ENCODE data around the gene RMND5A. TPM values are rescaled to one million over a fixed set of nuclear protein-coding genes. Genes with fewer than 3 reads are reported as not detected.
A peak's percentile ranks its signal among the peaks of the same experiment; 100 is the strongest.
"Not testable (repeated sequence)": the region's sequence is repeated elsewhere in the genome, so short reads cannot be mapped to it uniquely, and the experiment has no call there.

The RMND5A gene, protein sequence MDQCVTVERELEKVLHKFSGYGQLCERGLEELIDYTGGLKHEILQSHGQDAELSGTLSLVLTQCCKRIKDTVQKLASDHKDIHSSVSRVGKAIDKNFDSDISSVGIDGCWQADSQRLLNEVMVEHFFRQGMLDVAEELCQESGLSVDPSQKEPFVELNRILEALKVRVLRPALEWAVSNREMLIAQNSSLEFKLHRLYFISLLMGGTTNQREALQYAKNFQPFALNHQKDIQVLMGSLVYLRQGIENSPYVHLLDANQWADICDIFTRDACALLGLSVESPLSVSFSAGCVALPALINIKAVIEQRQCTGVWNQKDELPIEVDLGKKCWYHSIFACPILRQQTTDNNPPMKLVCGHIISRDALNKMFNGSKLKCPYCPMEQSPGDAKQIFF
- 10 to 100 TPM; 56.5 to 57.3 TPM for total RNA-seq

DNA sequence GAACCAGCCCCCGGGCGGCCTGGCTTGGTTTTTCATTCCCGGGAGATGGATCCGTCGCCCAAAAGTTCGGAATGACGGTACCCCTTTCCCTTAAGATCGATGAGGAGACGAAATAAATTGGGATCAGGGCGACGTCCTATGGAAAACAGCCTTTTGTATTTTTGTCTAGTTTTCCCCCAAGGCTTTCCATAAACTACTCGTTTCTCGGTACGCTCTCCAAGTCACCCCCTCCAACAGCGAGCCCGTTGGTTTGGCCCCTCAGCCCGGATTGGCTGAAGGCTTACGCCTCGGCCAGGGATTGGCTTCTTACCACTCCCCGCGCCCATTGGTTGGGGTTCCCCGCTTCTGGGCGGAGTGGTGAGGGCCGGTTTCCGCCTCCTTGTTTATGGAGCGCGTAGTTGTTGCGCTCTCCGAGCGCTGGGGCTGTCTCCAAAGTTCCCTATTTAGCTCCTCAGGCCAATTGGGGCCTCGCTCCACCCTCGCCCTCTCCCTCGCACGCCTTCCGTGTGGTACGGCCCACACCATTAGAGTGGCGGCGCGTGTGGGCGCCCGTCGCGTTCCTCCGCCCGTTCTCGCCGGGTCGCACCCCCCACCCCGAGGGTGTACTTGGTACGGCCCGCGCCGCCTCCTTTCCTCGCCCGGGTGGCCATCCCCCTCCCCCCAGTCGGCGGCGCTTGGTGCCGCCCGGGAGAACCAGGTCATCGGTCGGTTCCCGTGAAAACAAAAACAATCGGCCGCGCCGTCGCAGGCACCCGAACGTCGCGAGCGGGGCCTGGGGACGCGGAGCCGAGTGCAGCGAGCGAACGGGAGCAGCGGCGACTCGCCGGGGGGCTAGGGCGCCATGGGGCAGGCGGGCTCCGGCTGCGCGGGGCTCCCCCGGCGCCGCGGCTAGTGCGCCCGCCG lies at the start of gene RMND5A:
Gene RMND5A (plus strand): TSS at position 655 of the 903 bp plus-strand sequence. CDS start 377 bp downstream, outside the sequence.
- peak within 1 kb of the TSS; percentile 82 for H3K4me3 Mint-ChIP-seq
- peak within 1 kb of the TSS; percentile 81 for H3K27ac Mint-ChIP-seq
- H3K9me3 Mint-ChIP-seq; POLR2A ChIA-PET; H3K27me3 Mint-ChIP-seq; H3K4me1 Mint-ChIP-seq (ENCODE audit: low read depth); CTCF ChIA-PET; intact Hi-C loops (cut with micrococcal nuclease); H3K36me3 Mint-ChIP-seq (ENCODE audit: low read depth): not testable (repeated sequence)
- peak; percentile 94 for DNase-seq
- ATAC-seq: peak; percentile 91

DNA sequence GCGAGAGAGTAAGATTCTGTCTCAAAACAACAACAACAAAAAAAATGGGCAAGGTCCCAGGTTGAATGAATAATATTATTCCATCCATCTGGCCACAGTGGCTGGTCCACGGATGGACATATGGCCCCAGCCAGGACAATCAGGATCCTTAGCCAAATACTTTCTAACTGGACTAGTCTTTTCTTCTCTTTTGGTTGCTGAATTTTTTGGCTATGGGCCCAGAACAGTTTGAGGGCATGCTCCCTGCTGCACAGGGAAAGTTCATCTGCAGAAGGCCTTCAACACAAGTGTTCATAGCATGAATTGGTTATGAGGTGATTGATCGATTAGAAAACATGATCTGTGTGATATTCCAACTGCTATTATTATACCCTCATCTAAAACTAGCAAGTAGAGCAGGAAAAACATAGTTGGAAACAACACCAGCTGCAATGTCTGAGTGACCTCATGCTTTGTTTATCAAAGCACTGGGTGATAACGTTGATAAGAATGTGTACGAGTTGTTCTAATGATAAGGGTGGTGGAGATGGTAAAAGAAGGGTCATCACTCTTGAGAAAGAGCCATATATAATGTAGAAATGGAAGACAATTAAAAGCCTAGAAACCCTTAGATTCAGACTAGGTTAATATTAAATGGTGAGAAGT lies 48.6 kb upstream of the RMND5A start:
- Mint-ChIP-seq H3K36me3 (ENCODE audit: low read depth) (peaks cover 5% of the 10 kb centered on the region), H3K27ac (no peak overlapping the region), H3K27me3 (no peaks in the 10 kb centered on the region), H3K4me3 (no peak overlapping the region), H3K4me1 (ENCODE audit: low read depth) (no peaks in the 10 kb centered on the region), H3K9me3 (no peaks in the 10 kb centered on the region)
- TF ChIP-seq, protein P1, sequence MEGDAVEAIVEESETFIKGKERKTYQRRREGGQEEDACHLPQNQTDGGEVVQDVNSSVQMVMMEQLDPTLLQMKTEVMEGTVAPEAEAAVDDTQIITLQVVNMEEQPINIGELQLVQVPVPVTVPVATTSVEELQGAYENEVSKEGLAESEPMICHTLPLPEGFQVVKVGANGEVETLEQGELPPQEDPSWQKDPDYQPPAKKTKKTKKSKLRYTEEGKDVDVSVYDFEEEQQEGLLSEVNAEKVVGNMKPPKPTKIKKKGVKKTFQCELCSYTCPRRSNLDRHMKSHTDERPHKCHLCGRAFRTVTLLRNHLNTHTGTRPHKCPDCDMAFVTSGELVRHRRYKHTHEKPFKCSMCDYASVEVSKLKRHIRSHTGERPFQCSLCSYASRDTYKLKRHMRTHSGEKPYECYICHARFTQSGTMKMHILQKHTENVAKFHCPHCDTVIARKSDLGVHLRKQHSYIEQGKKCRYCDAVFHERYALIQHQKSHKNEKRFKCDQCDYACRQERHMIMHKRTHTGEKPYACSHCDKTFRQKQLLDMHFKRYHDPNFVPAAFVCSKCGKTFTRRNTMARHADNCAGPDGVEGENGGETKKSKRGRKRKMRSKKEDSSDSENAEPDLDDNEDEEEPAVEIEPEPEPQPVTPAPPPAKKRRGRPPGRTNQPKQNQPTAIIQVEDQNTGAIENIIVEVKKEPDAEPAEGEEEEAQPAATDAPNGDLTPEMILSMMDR (IDR thresholded peaks at IDR 0.05): no peak
- ATAC-seq: no peak
- no peak for DNase-seq
- ChIA-PET POLR2A (no interaction called here), CTCF (no interaction called here)
- intact Hi-C loops (cut with micrococcal nuclease): no loop called here

DNA sequence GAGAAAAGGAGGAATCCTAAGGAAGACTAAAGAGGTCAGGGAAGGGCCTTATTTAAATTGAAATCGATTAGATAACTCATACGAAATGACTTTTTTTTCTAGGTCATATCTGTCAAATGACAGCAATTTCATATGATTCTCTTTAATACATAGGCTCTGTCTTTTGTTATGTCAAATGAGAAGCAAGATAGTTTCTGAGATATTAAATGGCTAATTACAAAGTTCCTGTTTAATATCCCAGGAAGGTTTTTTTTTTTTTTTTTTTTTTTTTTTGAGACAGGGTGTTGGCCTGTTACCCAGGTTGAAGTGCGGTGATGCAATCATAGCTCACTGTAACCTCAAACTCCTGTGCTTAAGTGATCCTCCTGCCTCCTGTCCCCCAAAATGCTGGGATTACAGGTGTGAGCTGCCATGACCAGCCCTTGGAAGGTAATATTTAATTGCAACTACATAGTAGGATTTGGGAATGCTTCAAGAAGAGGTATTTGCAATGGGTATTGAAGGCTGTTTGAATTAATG lies 48.0 kb upstream of the RMND5A start:
- H3K9me3 Mint-ChIP-seq: no peaks in the 10 kb centered on the region
- TF ChIP-seq, protein P1 (IDR thresholded peaks at IDR 0.05): no peak
- intact Hi-C loops (cut with micrococcal nuclease): no loop called here
- no peaks in the 10 kb centered on the region for H3K4me1 Mint-ChIP-seq (ENCODE audit: low read depth)
- DNase-seq: no peak
- peaks cover 5% of the 10 kb centered on the region for H3K36me3 Mint-ChIP-seq (ENCODE audit: low read depth)
- ChIA-PET POLR2A (no interaction called here), CTCF (no interaction called here)
- H3K27ac Mint-ChIP-seq: no peak overlapping the region
- H3K4me3 Mint-ChIP-seq: no peak overlapping the region
- ATAC-seq: no peak
- no peaks in the 10 kb centered on the region for H3K27me3 Mint-ChIP-seq

DNA sequence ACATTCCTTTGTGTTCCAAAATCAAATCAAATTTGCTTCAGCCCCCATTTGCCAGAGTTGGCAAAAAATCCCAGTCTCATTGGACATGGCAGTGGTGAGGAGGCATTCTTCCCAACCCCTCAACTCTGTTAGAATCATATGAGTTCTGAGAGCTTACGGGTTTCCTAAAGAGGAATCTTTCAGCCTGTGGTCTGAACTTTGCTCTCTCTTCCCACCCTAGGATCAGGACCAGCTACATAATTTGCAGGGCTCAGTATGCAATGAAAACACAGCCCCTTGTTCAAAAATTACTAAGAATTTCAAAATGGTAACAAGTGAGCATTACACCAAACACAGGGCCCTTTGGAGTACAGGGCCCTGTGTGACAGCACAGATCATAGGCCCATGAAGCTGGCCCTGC lies 47.1 kb upstream of the RMND5A start:
- Mint-ChIP-seq H3K4me1 (ENCODE audit: low read depth) (no peaks in the 10 kb centered on the region), H3K4me3 (no peak overlapping the region), H3K9me3 (no peaks in the 10 kb centered on the region), H3K27ac (no peak overlapping the region), H3K27me3 (no peaks in the 10 kb centered on the region), H3K36me3 (ENCODE audit: low read depth) (no peaks in the 10 kb centered on the region)
- CTCF ChIA-PET: no interaction called here
- TF ChIP-seq, protein P1 (IDR thresholded peaks at IDR 0.05): no peak
- no peak for ATAC-seq
- POLR2A ChIA-PET: interaction anchor here (1.0 kb wide), 1 partner anchor 9 kb away, joined by 4 read pairs; no protein-coding TSS in a partner anchor
- intact Hi-C loops (cut with micrococcal nuclease): no loop called here
- no peak for DNase-seq

DNA sequence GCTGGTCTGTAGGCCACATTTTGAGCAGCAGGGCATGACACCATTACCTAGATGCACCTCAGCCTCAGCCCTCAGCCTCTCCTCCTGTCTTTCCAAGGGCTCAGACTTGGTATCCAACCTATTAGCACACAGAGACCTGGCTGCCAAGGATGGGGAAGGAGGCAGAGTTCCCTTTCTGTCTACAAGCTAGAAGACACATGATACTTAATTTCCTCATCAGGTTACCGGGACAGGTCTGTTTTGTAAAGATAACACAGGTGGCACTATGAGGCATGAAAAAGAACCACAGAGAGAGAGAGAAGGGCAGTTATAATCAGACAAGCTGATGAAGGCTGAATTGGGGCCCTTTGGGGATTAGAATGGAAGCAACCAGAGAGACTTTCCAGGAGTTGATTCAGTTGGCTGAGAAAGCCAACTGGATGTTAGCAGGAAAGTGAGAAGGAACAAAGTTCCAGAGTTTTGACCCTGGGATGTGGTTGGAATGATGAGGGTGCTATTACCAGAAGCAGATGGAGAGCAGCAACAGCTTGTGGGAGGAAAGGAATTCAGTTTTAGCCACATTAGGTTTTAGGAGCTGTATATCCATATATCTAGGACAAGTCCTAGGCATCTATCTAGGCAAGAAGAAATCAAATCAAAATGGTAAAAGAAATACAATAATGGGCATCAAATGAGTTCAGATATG lies 46.0 kb upstream of the RMND5A start:
- POLR2A ChIA-PET: interaction anchor here (1.0 kb wide), 1 partner anchor 8 kb away, joined by 4 read pairs; no protein-coding TSS in a partner anchor
- intact Hi-C loops (cut with micrococcal nuclease): no loop called here
- no peak for DNase-seq
- Mint-ChIP-seq H3K27me3 (no peaks in the 10 kb centered on the region), H3K36me3 (ENCODE audit: low read depth) (no peaks in the 10 kb centered on the region), H3K4me3 (no peak overlapping the region), H3K27ac (no peak overlapping the region), H3K9me3 (no peaks in the 10 kb centered on the region), H3K4me1 (ENCODE audit: low read depth) (peaks cover 3% of the 10 kb centered on the region)
- TF ChIP-seq, protein P1 (IDR thresholded peaks at IDR 0.05): no peak
- no peak for ATAC-seq
- CTCF ChIA-PET: no interaction called here
